ENCODE results near the gene KCNJ10. TPM values are rescaled to one million over a fixed set of nuclear protein-coding genes. Genes with fewer than 3 reads are reported as not detected.

The KCNJ10 gene
- total RNA-seq, 1 donor from 2014 or later, result not detected

DNA sequence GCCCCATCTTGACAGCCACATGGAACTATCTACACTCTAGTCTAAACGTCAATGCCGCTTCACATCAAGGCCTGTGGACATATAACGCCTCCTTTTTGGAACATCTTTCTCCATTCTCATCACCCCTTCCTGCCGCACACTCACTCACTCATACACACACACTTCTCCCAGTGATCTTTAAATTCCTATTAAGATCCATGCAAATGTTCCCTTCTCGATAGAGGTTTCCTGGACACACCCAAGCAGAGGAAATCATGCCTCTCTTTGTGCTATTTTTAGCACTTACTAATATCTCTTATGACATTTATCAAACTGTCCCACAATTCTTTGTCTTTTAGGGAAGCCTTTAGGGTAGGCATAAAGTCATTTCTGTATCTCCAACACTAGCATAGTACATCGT, 87.7 kb downstream of the KCNJ10 start:
- H3K4me1 Mint-ChIP-seq (ENCODE audit: low read depth, unreplicated experiment), result peaks cover 6% of the 10 kb centered on the region
- H3K4me3 Mint-ChIP-seq (ENCODE audit: unreplicated experiment), result no peak overlapping the region
- TF ChIP-seq, protein P1, sequence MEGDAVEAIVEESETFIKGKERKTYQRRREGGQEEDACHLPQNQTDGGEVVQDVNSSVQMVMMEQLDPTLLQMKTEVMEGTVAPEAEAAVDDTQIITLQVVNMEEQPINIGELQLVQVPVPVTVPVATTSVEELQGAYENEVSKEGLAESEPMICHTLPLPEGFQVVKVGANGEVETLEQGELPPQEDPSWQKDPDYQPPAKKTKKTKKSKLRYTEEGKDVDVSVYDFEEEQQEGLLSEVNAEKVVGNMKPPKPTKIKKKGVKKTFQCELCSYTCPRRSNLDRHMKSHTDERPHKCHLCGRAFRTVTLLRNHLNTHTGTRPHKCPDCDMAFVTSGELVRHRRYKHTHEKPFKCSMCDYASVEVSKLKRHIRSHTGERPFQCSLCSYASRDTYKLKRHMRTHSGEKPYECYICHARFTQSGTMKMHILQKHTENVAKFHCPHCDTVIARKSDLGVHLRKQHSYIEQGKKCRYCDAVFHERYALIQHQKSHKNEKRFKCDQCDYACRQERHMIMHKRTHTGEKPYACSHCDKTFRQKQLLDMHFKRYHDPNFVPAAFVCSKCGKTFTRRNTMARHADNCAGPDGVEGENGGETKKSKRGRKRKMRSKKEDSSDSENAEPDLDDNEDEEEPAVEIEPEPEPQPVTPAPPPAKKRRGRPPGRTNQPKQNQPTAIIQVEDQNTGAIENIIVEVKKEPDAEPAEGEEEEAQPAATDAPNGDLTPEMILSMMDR (IDR thresholded peaks at IDR 0.05; ENCODE audit: partially characterized antibody, unreplicated experiment), result no peak
- H3K9me3 Mint-ChIP-seq (ENCODE audit: unreplicated experiment), result peaks cover 8% of the 10 kb centered on the region
- H3K27me3 Mint-ChIP-seq (ENCODE audit: unreplicated experiment), result peaks cover 2% of the 10 kb centered on the region
- DNase-seq, result no peak
- H3K36me3 Mint-ChIP-seq (ENCODE audit: unreplicated experiment), result peaks cover 13% of the 10 kb centered on the region
- no peak overlapping the region for H3K27ac Mint-ChIP-seq (ENCODE audit: unreplicated experiment)

DNA sequence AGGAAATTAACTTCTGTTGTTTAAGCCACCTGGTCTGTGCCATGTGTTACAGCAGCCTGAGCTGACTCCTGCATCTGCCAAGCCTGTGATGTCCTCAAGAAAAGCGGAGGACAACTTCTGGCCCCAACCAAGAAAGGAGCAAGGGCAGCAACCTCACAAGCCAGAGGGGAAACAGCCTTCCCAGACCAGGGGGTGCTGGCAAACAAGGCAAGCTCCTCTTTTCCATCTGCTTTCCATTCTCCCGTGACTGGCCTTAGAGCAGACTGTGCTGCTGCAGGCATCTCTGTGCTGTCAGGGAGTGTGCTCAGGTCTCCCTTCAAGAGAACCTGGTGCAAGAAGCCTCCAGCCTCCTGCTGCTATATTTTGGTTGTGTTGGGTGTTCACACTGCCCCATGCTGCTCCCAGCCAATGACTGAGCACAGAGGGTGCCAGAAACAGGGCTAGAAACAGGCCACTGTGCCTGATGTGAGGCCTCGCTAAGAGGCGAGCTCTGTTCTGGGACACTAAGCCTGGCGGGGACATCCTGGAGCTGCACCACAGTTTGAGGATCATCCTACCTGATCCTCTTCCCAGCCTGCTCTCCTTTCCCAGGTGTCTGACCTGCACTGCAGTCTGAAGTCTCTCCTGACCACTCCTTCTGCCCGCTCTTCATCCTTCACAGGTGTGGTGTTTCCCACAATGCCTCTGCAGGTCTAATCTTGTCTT, 88.5 kb downstream of the KCNJ10 start:
- peaks cover 2% of the 10 kb centered on the region for H3K27me3 Mint-ChIP-seq (ENCODE audit: unreplicated experiment)
- H3K36me3 Mint-ChIP-seq (ENCODE audit: unreplicated experiment), result peaks cover 13% of the 10 kb centered on the region

DNA sequence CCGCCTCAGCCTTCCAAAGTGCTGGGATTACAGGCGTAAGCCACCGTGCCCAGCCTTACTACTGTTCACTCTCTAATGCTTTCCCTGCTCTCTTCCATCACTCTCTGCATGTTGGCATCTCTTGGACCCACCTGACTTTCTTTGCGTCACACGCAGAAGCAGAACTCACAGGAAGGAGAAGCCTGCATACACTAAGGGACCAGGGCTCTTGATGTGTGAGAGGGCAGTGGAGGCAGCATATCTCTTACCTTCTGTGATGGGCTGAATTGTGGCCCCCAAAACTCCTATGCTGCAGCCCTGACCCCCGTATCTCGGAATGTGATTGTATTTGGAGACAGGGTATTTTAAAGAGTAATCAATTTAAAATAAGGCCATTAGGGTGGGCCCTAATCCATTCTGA, 89.2 kb downstream of the KCNJ10 start:
- H3K27me3 Mint-ChIP-seq (ENCODE audit: unreplicated experiment), result peaks cover 2% of the 10 kb centered on the region
- DNase-seq, result no peak
- H3K4me3 Mint-ChIP-seq (ENCODE audit: unreplicated experiment), result no peak overlapping the region
- H3K27ac Mint-ChIP-seq (ENCODE audit: unreplicated experiment), result no peak overlapping the region
- H3K9me3 Mint-ChIP-seq (ENCODE audit: unreplicated experiment), result peaks cover 8% of the 10 kb centered on the region
- peaks cover 13% of the 10 kb centered on the region for H3K36me3 Mint-ChIP-seq (ENCODE audit: unreplicated experiment)
- TF ChIP-seq, protein P1 (IDR thresholded peaks at IDR 0.05; ENCODE audit: partially characterized antibody, unreplicated experiment), result no peak
- peaks cover 6% of the 10 kb centered on the region for H3K4me1 Mint-ChIP-seq (ENCODE audit: low read depth, unreplicated experiment)

More for the DNA sequence above, 88.5 kb downstream of the KCNJ10 start:
- H3K4me3 Mint-ChIP-seq (ENCODE audit: unreplicated experiment), result no peak overlapping the region
- peaks cover 6% of the 10 kb centered on the region for H3K4me1 Mint-ChIP-seq (ENCODE audit: low read depth, unreplicated experiment)
- DNase-seq, result no peak
- TF ChIP-seq, protein P1 (IDR thresholded peaks at IDR 0.05; ENCODE audit: partially characterized antibody, unreplicated experiment), result no peak
- H3K9me3 Mint-ChIP-seq (ENCODE audit: unreplicated experiment), result peaks cover 8% of the 10 kb centered on the region
- H3K27ac Mint-ChIP-seq (ENCODE audit: unreplicated experiment), result no peak overlapping the region

DNA sequence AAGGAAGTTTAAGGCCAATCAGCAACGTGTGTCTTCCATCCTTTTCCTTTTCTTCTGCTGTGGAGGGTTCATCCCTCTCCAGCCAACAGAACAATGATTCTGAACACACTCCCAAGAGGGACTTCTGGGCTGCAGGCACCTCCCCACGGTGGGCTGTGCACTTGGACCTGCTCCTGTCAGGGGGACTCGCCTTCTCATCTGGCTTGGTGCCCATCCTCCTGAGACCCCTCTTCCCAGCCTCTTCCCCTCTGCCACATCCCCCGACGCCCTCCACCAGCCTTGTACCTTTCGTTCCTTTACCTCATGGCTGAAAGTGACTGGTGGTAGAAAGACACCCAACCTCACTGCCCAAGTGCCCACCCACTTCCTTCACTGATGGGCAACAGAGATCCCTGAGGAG, 89.9 kb downstream of the KCNJ10 start:
- Mint-ChIP-seq H3K9me3 (ENCODE audit: unreplicated experiment) (peaks cover 8% of the 10 kb centered on the region), H3K27me3 (ENCODE audit: unreplicated experiment) (peaks cover 2% of the 10 kb centered on the region), H3K27ac (ENCODE audit: unreplicated experiment) (no peak overlapping the region), H3K36me3 (ENCODE audit: unreplicated experiment) (peaks cover 13% of the 10 kb centered on the region), H3K4me3 (ENCODE audit: unreplicated experiment) (no peak overlapping the region), H3K4me1 (ENCODE audit: low read depth, unreplicated experiment) (peaks cover 6% of the 10 kb centered on the region)
- TF ChIP-seq, protein P1 (IDR thresholded peaks at IDR 0.05; ENCODE audit: partially characterized antibody, unreplicated experiment), result no peak
- no peak for DNase-seq

DNA sequence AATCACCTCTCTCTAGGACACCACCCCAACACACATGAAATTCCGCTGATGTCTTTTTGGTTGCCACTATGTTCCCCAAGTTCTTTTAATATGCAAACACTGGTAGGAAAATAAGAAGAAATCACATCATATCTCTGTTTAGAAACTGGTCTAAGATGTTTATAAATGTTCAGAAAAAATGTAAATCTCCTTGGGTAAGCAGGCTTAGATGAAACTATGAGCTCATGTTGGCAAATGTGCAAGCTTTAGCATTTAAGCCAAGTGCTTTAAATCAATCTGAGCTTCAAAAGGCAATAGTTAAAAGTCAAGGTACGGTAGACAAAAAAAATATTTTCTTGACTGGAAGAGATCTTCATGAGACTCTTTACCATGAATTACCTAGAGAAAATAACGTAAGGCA, 90.7 kb downstream of the KCNJ10 start:
- TF ChIP-seq, protein P1 (IDR thresholded peaks at IDR 0.05; ENCODE audit: partially characterized antibody, unreplicated experiment), result no peak
- H3K27ac Mint-ChIP-seq (ENCODE audit: unreplicated experiment), result no peak overlapping the region
- DNase-seq, result no peak
- H3K36me3 Mint-ChIP-seq (ENCODE audit: unreplicated experiment), result peaks cover 13% of the 10 kb centered on the region
- H3K27me3 Mint-ChIP-seq (ENCODE audit: unreplicated experiment), result peaks cover 2% of the 10 kb centered on the region
- H3K4me3 Mint-ChIP-seq (ENCODE audit: unreplicated experiment), result no peak overlapping the region
- H3K9me3 Mint-ChIP-seq (ENCODE audit: unreplicated experiment), result peaks cover 8% of the 10 kb centered on the region
- peaks cover 6% of the 10 kb centered on the region for H3K4me1 Mint-ChIP-seq (ENCODE audit: low read depth, unreplicated experiment)
